PC-3 (cell line): Measurements from ENCODE around the gene DHX35.
"Not testable (repeated sequence)": the region's sequence is repeated elsewhere in the genome, so short reads cannot be mapped to it uniquely, and the experiment has no call there.

Source experiments
- CTCF ChIP-seq: fragments of 300-600 bp; sonication (generic); conservative IDR thresholded peaks from 2 replicates; pipeline ENCODE4 v1.5.1; 2017; ENCODE audit warnings: antibody characterized with exemption, low read depth, mild to moderate bottlenecking, low read length
- EZH2 ChIP-seq: fragments of 300-600 bp; sonication (generic); IDR thresholded peaks from one replicate; pipeline ENCODE4 v1.6.1; 2017; ENCODE audit warnings: antibody characterized with exemption, mild to moderate bottlenecking, low read length; ENCODE audit not compliant: unreplicated experiment
- EZH2phosphoT487 ChIP-seq: fragments of 300-600 bp; sonication (generic); IDR thresholded peaks from 2 replicates; pipeline ENCODE4 v1.6.1; 2018; ENCODE audit warnings: mild to moderate bottlenecking, antibody characterized with exemption, low read length, borderline replicate concordance

GRCh38 chr20:38996866-38997265 lies 34.7 kb downstream of the DHX35 start:
- not testable (repeated sequence) for TF ChIP-seq CTCF, EZH2phosphoT487, EZH2
